HepG2 (cell line): Measurements from ENCODE around the gene TXN2. TPM values are rescaled to one million over a fixed set of nuclear protein-coding genes. Genes with fewer than 3 reads are reported as not detected.

Experiments used
- CREM ChIP-seq, 2 experiments: sonication (generic) in 1 of 2; formaldehyde crosslinking in 1 of 2; IDR thresholded peaks; 2 replicates each; pipeline versions ENCODE4 v1.4.0 to v1.6.1; 2016 to 2020; ENCODE audit warnings: antibody characterized with exemption in 1 of 2, mild to moderate bottlenecking in 1 of 2, missing genetic modification reagents in 1 of 2
- FOSL1 ChIP-seq: sonication (generic); formaldehyde crosslinking; IDR thresholded peaks from 2 replicates; pipeline ENCODE4 v1.9.0; 2021; ENCODE audit warnings: missing genetic modification reagents, borderline replicate concordance
- HMGXB4 ChIP-seq, 2 experiments: sonication (generic) in 1 of 2; formaldehyde crosslinking in 1 of 2; IDR thresholded peaks; 2 replicates each; pipeline versions ENCODE4 v1.4.0 to v1.6.1; 2018 to 2020; ENCODE audit warnings: missing genetic modification reagents in 2 of 2, borderline replicate concordance in 1 of 2, low read depth in 1 of 2, mild to moderate bottlenecking in 1 of 2, missing biosample characterization in 1 of 2
- LBX2 ChIP-seq: sonication (generic); formaldehyde crosslinking; IDR thresholded peaks from 2 replicates; pipeline ENCODE4 v1.5.0; 2020; ENCODE audit warnings: missing genetic modification reagents, mild to moderate bottlenecking, borderline replicate concordance
- LCORL ChIP-seq, 2 experiments: fragments of 450-650 bp in 1 of 2; sonication (generic) in 1 of 2; formaldehyde crosslinking in 1 of 2; IDR thresholded peaks; 2 replicates each; pipeline versions ENCODE4 v1.5.0 to v1.6.1; 2017 to 2020; ENCODE audit warnings: antibody characterized with exemption in 1 of 2, missing genetic modification reagents in 1 of 2
- NFAT5 ChIP-seq: sonication (generic); formaldehyde crosslinking; IDR thresholded peaks from 2 replicates; pipeline ENCODE4 v1.4.0; 2020; ENCODE audit warnings: missing genetic modification reagents
- PAX8 ChIP-seq: sonication (generic); formaldehyde crosslinking; IDR thresholded peaks from 2 replicates; pipeline ENCODE4 v1.8.0; 2022; ENCODE audit warnings: mild to moderate bottlenecking, missing genetic modification reagents, borderline replicate concordance
- POLR2A ChIP-seq, 2 experiments: IDR thresholded peaks; 2 replicates each; pipeline ENCODE4 v1.6.1; 2011; ENCODE audit warnings: low read depth in 2 of 2, low read length in 2 of 2, mild to moderate bottlenecking in 1 of 2, moderate library complexity in 1 of 2; ENCODE audit not compliant: insufficient read depth in 1 of 2
- RAD51 ChIP-seq: fragments of 450-650 bp; IDR thresholded peaks from 2 replicates; pipeline ENCODE4 v1.6.1; 2016; ENCODE audit warnings: borderline replicate concordance
- SMYD3 ChIP-seq: sonication (generic); formaldehyde crosslinking; IDR thresholded peaks from 2 replicates; pipeline ENCODE4 v1.8.1; 2023; ENCODE audit warnings: mild to moderate bottlenecking, missing genetic modification reagents
- ZNF12 ChIP-seq: sonication (generic); formaldehyde crosslinking; IDR thresholded peaks from 2 replicates; pipeline ENCODE4 v1.5.0; 2020; ENCODE audit warnings: missing genetic modification reagents
- ZNF337 ChIP-seq: sonication (generic); formaldehyde crosslinking; IDR thresholded peaks from 2 replicates; pipeline ENCODE4 v1.5.1; 2020; ENCODE audit warnings: missing genetic modification reagents, low read depth, mild to moderate bottlenecking, borderline replicate concordance
- ZNF367 ChIP-seq: sonication (generic); formaldehyde crosslinking; IDR thresholded peaks from 2 replicates; pipeline ENCODE4 v1.4.0; 2020; ENCODE audit warnings: missing genetic modification reagents, borderline replicate concordance
- ZNF468 ChIP-seq: sonication (generic); formaldehyde crosslinking; IDR thresholded peaks from 2 replicates; pipeline ENCODE4 v1.8.0; 2022; ENCODE audit warnings: mild to moderate bottlenecking, moderate library complexity, missing genetic modification reagents
- ZNF770 ChIP-seq: sonication (generic); formaldehyde crosslinking; IDR thresholded peaks from 2 replicates; pipeline ENCODE4 v1.5.0; 2020; ENCODE audit warnings: mild to moderate bottlenecking, missing genetic modification reagents
- ZSCAN30 ChIP-seq: sonication (generic); formaldehyde crosslinking; IDR thresholded peaks from 2 replicates; pipeline ENCODE4 v1.5.0; 2020; ENCODE audit warnings: mild to moderate bottlenecking, missing genetic modification reagents
- polyA plus RNA-seq, 8 experiments: library from polyadenylated mRNA; depleted of rRNA in 3 of 8; stranded (reverse) in 7 of 8; unstranded in 1 of 8; fragments of >200 nt; fragmentation: Illumina TruSeq in 4 of 8; extraction: Trizol in 4 of 8; gene quantifications; 2 replicates each; pipeline versions ENCODE4 v1.2.1 to v1.2.3, GENCODE V29; 2011 to 2016; ENCODE audit warnings: low read depth in 4 of 8, missing spikeins in 1 of 8, mixed read lengths in 1 of 8; ENCODE audit not compliant: insufficient read depth in 1 of 8
- total RNA-seq, 5 experiments: library from RNA; depleted of rRNA; stranded (reverse); fragments of >200 nt; fragmentation: Illumina TruSeq; extraction: Trizol; gene quantifications; 2 replicates each; pipeline ENCODE4 v1.2.3, GENCODE V29; 2016; ENCODE audit warnings: low read depth in 1 of 5

Gene TXN2
- total and polyA plus RNA-seq, 2 of the 13 experiments (the other 11 are each of a cell fraction or from before 2014, with no cell fraction given): 41.4 to 109 TPM

GRCh38 chr22:36433318-36434231 is 47.9 kb downstream of the TXN2 start (continued):
- TF ChIP-seq LBX2 (CRISPR knock-in tag) (no peak), ZNF12 (CRISPR knock-in tag) (peak; percentile 20; the same call in 1 of the 2 replicates), ZNF367 (CRISPR knock-in tag) (no peak), RAD51 (no peak), ZNF337 (CRISPR knock-in tag) (no peak), HMGXB4 (CRISPR knock-in tag; IDR thresholded peaks at IDR 0.05; ENCODE audit: borderline replicate concordance in 1 of 2, low read depth in 1 of 2) (peak in 1 of 2 experiments; percentile 57; a peak in 1 of 4 replicates), NFAT5 (CRISPR knock-in tag) (no peak), FOSL1 (no peak), PAX8 (CRISPR knock-in tag) (no peak), ZNF468 (CRISPR knock-in tag) (no peak), ZNF770 (CRISPR knock-in tag) (peak; percentile 61; the same call in 1 of the 2 replicates), ZSCAN30 (CRISPR knock-in tag) (no peak), CREM (IDR thresholded peaks at IDR 0.05) (peak; percentile 26; the same call in 1 of the 2 replicates), CREM (CRISPR knock-in tag; IDR thresholded peaks at IDR 0.05) (no peak), POLR2A (IDR thresholded peaks at IDR 0.05; ENCODE audit: insufficient read depth in 1 of 2, low read depth in 2 of 2, low read length in 2 of 2) (peak in 1 of 2 experiments; percentile 27; a peak in 1 of 4 replicates), LCORL (IDR thresholded peaks at IDR 0.05) (no peak), LCORL (CRISPR knock-in tag; IDR thresholded peaks at IDR 0.05) (peak; percentile 76), SMYD3 (CRISPR knock-in tag) (no peak)
